Adrenal gland (tissue), 5 donors: ENCODE results near the gene EHBP1.

Experiments
- POLR2A ChIP-seq, 2 donors: fragments of 450-650 bp; IDR thresholded peaks; one replicate each; pipeline ENCODE4 v1.6.1; 2017; ENCODE audit warnings: antibody characterized with exemption in 2 of 2, mild to moderate bottlenecking in 2 of 2, moderate library complexity in 1 of 2
- TF ChIP-seq, protein P1 (sequence below), 6 experiments: fragments of 450-650 bp in 4 of 6; fragments of 200-600 bp in 2 of 6; sonication (generic) in 1 of 6; IDR thresholded peaks; 1 replicate in 5 of 6; 2 replicates in 1 of 6; pipeline versions ENCODE4 v1.5.1 to v1.8.0; 2016 to 2021; ENCODE audit warnings: antibody characterized with exemption in 6 of 6, mild to moderate bottlenecking in 2 of 6, moderate library complexity in 1 of 6
- donor health status: DM: no; HTN: no; CAD: no.

DNA sequence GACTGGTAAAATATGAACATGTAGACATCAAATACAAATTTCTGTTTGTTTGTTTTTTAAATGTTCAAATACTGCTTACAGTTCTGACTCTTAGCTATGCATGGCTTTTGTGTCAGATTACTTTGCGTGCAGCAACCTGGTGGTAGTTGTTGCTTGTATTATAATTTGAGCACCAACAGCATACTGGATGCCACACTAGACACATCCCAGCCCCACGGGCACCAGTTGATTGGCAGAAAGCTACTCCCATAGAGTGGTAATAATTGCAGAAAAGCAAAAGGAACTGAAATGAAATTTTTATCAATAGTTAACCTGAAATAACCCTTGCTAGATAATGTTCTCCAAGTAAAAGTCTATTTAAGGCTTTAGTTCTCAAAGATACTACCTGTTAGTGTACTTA, 91.6 kb downstream of the EHBP1 start:
- TF ChIP-seq, protein P1, sequence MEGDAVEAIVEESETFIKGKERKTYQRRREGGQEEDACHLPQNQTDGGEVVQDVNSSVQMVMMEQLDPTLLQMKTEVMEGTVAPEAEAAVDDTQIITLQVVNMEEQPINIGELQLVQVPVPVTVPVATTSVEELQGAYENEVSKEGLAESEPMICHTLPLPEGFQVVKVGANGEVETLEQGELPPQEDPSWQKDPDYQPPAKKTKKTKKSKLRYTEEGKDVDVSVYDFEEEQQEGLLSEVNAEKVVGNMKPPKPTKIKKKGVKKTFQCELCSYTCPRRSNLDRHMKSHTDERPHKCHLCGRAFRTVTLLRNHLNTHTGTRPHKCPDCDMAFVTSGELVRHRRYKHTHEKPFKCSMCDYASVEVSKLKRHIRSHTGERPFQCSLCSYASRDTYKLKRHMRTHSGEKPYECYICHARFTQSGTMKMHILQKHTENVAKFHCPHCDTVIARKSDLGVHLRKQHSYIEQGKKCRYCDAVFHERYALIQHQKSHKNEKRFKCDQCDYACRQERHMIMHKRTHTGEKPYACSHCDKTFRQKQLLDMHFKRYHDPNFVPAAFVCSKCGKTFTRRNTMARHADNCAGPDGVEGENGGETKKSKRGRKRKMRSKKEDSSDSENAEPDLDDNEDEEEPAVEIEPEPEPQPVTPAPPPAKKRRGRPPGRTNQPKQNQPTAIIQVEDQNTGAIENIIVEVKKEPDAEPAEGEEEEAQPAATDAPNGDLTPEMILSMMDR (IDR thresholded peaks at IDR 0.05): no peak
- TF ChIP-seq POLR2A (IDR thresholded peaks at IDR 0.05): no peak
